Mucosa of descending colon (tissue), 3 donors: ENCODE data around the gene HK1. TPM values are rescaled to one million over a fixed set of nuclear protein-coding genes. Genes with fewer than 3 reads are reported as not detected.
"Not testable (repeated sequence)": the region's sequence is repeated elsewhere in the genome, so short reads cannot be mapped to it uniquely, and the experiment has no call there.

Source experiments
- ATAC-seq: fragments of 200-7000 bp; cut with Tn5 transposase; one replicate; pipeline ENCODE4 v1.9.1; 2020; ENCODE audit warnings: mild to moderate bottlenecking, moderate library complexity
- DNase-seq, 3 donors: peaks; one replicate each; pipeline ENCODE4 v3.0.0-alpha.2; 2020
- H3K36me3 ChIP-seq: fragments of 200-600 bp; one replicate; pipeline ENCODE4 v1.8.0; 2021; ENCODE audit warnings: low read depth, mild to moderate bottlenecking
- H3K4me1 ChIP-seq: fragments of 200-600 bp; one replicate; pipeline ENCODE4 v1.8.0; 2021; ENCODE audit warnings: low read depth, mild to moderate bottlenecking
- H3K4me3 ChIP-seq: fragments of 200-600 bp; one replicate; pipeline ENCODE4 v1.8.0; 2021; ENCODE audit warnings: mild to moderate bottlenecking
- H3K9me3 ChIP-seq: fragments of 200-600 bp; one replicate; pipeline ENCODE4 v1.8.0; 2021; ENCODE audit warnings: mild to moderate bottlenecking
- CTCF ChIP-seq: fragments of 200-600 bp; IDR thresholded peaks from one replicate; pipeline ENCODE4 v1.8.0; 2022; ENCODE audit warnings: antibody characterized with exemption, mild to moderate bottlenecking
- intact Hi-C, 2 donors: fragments of 100-400 bp; cut with DNase I in 1 of 2; cut with micrococcal nuclease in 1 of 2; formaldehyde crosslinking; loops; one replicate each; pipeline versions ENCODE4 v1.11.0 to v1.11.1; 2022; cut with DNase I, micrococcal nuclease
- total RNA-seq, 3 donors: library from RNA; stranded (reverse); fragmentation: NEBNext Ultra II Directional in 2 of 3; extraction: Animal tissue kit (Norgen Biotek cat#: 25700) in 2 of 3; gene quantifications; one replicate each; pipeline versions ENCODE4 v1.2.1 to v1.2.4, GENCODE V29; 2021 to 2023
- donor health status: DM: no; HTN: no; CAD: no; lungs with moderate emphysema.
- donor health status: DM: no; HTN: no; CAD: no.
- donor health status: DM: no; HTN: yes; CAD: no.

HK1 gene
- total RNA-seq, 3 donors from 2014 or later, result 63.9 to 102 (median 81.3) TPM

- intact Hi-C loops, result no loop called here
- ATAC-seq (no peak), DNase-seq (no peak)
- Histone ChIP-seq H3K36me3 (no peaks in the 10 kb centered on the region), H3K4me3 (no peak overlapping the region), H3K9me3 (no peaks in the 10 kb centered on the region), H3K4me1 (no peaks in the 10 kb centered on the region)
- no peak for TF ChIP-seq CTCF
Observed at GRCh38 chr10:69292459-69292858, 14.2 kb downstream of the HK1 start.

GRCh38 chr10:69295027-69295636 lies 16.8 kb downstream of the HK1 start:
- Histone ChIP-seq H3K9me3 (no peaks in the 10 kb centered on the region), H3K4me1 (no peaks in the 10 kb centered on the region), H3K36me3 (no peaks in the 10 kb centered on the region), H3K4me3 (no peak overlapping the region)
- TF ChIP-seq CTCF, result no peak
- intact Hi-C loops, result no loop called here
- DNase-seq (no peak), ATAC-seq (no peak)

GRCh38 chr10:69303632-69304051 lies 25.3 kb downstream of the HK1 start:
- intact Hi-C loops, result no loop called here
- no peaks in the 10 kb centered on the region for H3K9me3 ChIP-seq
- H3K4me1 ChIP-seq, result no peaks in the 10 kb centered on the region
- H3K36me3 ChIP-seq, result no peaks in the 10 kb centered on the region
- H3K4me3 ChIP-seq, result no peak overlapping the region
- ATAC-seq (no peak), DNase-seq (no peak)
- no peak for TF ChIP-seq CTCF

GRCh38 chr10:69306421-69306820 lies 28.1 kb downstream of the HK1 start:
- TF ChIP-seq CTCF, result no peak
- ATAC-seq, result no peak
- H3K9me3 ChIP-seq, result no peaks in the 10 kb centered on the region
- no peaks in the 10 kb centered on the region for H3K4me1 ChIP-seq
- no peaks in the 10 kb centered on the region for H3K36me3 ChIP-seq
- H3K4me3 ChIP-seq, result no peak overlapping the region
- intact Hi-C loops, result no loop called here
- DNase-seq, result no peak

- DNase-seq, result no peak
- no peak for ATAC-seq
- TF ChIP-seq CTCF, result no peak
- no peak overlapping the region for H3K4me3 ChIP-seq
- H3K9me3 ChIP-seq, result no peaks in the 10 kb centered on the region
- intact Hi-C loops, result no loop called here
- no peaks in the 10 kb centered on the region for H3K36me3 ChIP-seq
- H3K4me1 ChIP-seq, result no peaks in the 10 kb centered on the region
Observed at GRCh38 chr10:69307434-69307833, 29.1 kb downstream of the HK1 start.

- H3K4me3 ChIP-seq, intact Hi-C loops, H3K9me3 ChIP-seq, ATAC-seq, H3K36me3 ChIP-seq, DNase-seq, H3K4me1 ChIP-seq: not testable (repeated sequence)
Observed at GRCh38 chr10:69308304-69308703, 30.0 kb downstream of the HK1 start.
